Epithelial cell of esophagus (primary cell): ENCODE results near the gene COX5A.
"Not testable (repeated sequence)": the region's sequence is repeated elsewhere in the genome, so short reads cannot be mapped to it uniquely, and the experiment has no call there.

Experiments
- DNase-seq: peaks from one replicate; pipeline ENCODE4 v3.0.0; 2010; ENCODE audit warnings: low read depth
- H3K4me3 ChIP-seq: 2 replicates; pipeline ENCODE4 v1.5.1; 2011; ENCODE audit warnings: mild to moderate bottlenecking, low read length, control low read depth
- CTCF ChIP-seq: IDR thresholded peaks from 2 replicates; pipeline ENCODE4 v1.5.1; 2011; ENCODE audit warnings: low read depth, mild to moderate bottlenecking, low read length, control low read depth, inconsistent platforms; ENCODE audit not compliant: insufficient read depth; ENCODE audit errors: missing control alignments

COX5A gene

GRCh38 chr15:74955796-74956647, 18.1 kb upstream of the COX5A start:
- peak; percentile 71 for DNase-seq
- peak overlapping the region; percentile 51 for H3K4me3 ChIP-seq
- TF ChIP-seq CTCF, result peak; percentile 41

DNA sequence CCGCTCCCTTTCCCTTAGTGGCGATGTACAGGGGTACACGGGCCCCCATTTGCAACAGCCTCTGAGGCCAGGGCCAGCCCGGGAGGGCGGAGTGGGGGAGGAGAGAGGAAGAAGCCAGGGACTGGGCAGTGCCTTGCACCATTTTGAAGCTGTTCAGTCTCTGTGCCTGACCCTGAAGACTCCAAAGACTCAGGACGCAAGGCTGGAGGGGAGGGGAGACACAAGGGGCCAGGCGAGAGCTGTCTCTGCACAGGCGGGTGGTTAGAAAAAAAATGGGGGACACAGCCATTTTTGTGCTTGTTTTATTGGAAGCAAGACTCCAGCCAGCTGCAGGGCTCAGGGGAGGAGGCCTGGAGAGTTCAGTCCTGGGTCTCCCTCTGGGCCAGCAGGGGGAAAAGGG, 17.1 kb upstream of the COX5A start:
- peak overlapping the region; percentile 51 for H3K4me3 ChIP-seq
- no peak for DNase-seq
- TF ChIP-seq CTCF, result no peak

GRCh38 chr15:74954515-74954914, 16.6 kb upstream of the COX5A start:
- DNase-seq, result no peak
- no peak for TF ChIP-seq CTCF
- H3K4me3 ChIP-seq, result no peak overlapping the region

DNA sequence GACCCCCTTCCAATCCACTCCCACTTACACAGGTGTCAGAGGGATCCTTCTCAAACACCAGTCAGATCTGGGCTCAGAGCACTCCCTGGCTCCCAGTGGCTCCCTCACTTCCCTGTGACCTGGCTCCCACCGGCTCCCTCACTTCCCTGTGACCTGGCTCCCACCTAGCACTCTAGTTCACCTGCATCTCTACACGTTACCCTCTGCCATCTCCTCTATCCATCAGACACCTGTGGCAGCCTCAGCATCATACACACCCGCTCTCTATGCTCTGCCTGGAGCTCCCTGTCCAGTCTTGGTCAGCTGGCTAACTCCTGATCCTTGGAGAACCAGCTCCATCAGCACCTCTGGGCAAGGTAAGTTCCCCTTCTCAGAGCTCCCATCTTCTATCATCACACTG, 13.1 kb upstream of the COX5A start:
- TF ChIP-seq CTCF, result no peak
- H3K4me3 ChIP-seq, result no peak overlapping the region
- DNase-seq, result no peak

GRCh38 chr15:74950078-74950908, 12.4 kb upstream of the COX5A start:
- peak; percentile 100 for TF ChIP-seq CTCF
- DNase-seq, result peak; percentile 75
- H3K4me3 ChIP-seq, result no peak overlapping the region

DNA sequence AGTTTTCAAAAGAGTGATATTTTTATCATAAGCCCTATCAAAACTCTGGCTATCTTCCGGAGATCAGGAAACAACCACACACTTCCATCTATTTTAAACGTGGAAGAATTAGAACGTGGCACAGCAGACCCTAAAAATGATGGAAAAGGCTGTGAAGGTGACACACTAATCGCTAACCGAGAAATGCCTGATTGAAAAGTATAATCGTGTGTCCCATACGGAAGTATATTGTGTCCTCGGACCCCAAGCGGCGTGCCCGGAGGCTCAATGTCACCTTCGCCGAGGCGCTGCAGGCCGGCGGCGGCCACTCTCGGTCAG, 642 bp downstream of the COX5A start:
- peak overlapping the region; percentile 80 for H3K4me3 ChIP-seq
- TF ChIP-seq CTCF, result no peak
- no peak for DNase-seq

GRCh38 chr15:74935193-74935592, 2.7 kb downstream of the COX5A start:
- H3K4me3 ChIP-seq, DNase-seq: not testable (repeated sequence)
